SK-N-SH treated with all-trans-retinoic acid at 6 μM for 48 hours (cell line): ENCODE data around the gene PXT1.

Source experiments
- CREB5 ChIP-seq: fragments of 250-450 bp; sonication (Bioruptor Pico); IDR thresholded peaks from 2 replicates; pipeline ENCODE4 v1.5.1; 2020; ENCODE audit warnings: low read depth, mild to moderate bottlenecking, moderate library complexity
- ESRRG ChIP-seq: fragments of 250-450 bp; sonication (Bioruptor Pico); IDR thresholded peaks from 2 replicates; pipeline ENCODE4 v1.6.1; 2021; ENCODE audit warnings: mild to moderate bottlenecking
- GLIS3 ChIP-seq: fragments of 250-450 bp; sonication (Bioruptor Pico); IDR thresholded peaks from 2 replicates; pipeline ENCODE4 v1.5.0; 2020; ENCODE audit warnings: mild to moderate bottlenecking, moderate library complexity
- PATZ1 ChIP-seq: fragments of 250-450 bp; sonication (Bioruptor Pico); IDR thresholded peaks from 2 replicates; pipeline ENCODE4 v1.8.0; 2020; ENCODE audit warnings: mild to moderate bottlenecking, moderate library complexity, borderline replicate concordance
- ZFP30 ChIP-seq: fragments of 450-650 bp; formaldehyde crosslinking; IDR thresholded peaks from 2 replicates; pipeline ENCODE4 v1.5.0; 2022; ENCODE audit warnings: mild to moderate bottlenecking, moderate library complexity
- ZNF8 ChIP-seq: fragments of 450-650 bp; formaldehyde crosslinking; IDR thresholded peaks from 2 replicates; pipeline ENCODE4 v1.5.0; 2020; ENCODE audit warnings: mild to moderate bottlenecking, moderate library complexity

GRCh38 chr6:36360241-36361054, 82.2 kb downstream of the PXT1 start:
- TF ChIP-seq ZFP30 (CRISPR knock-in tag) (no peak), ZNF8 (CRISPR knock-in tag) (no peak), PATZ1 (CRISPR knock-in tag) (no peak), CREB5 (CRISPR knock-in tag) (no peak), ESRRG (CRISPR knock-in tag) (no peak), GLIS3 (CRISPR knock-in tag) (no peak)
